KMS-11 (cell line): ENCODE measurements around the gene SNTN.

Source experiments
- H2AFZ ChIP-seq: fragments of 200-600 bp; sonication (generic); 2 replicates; pipeline ENCODE4 v1.6.1; 2016; ENCODE audit warnings: antibody characterized with exemption, mixed run types, low read depth
- H3K27ac ChIP-seq: fragments of 200-600 bp; sonication (generic); 2 replicates; pipeline ENCODE4 v1.6.1; 2016; ENCODE audit warnings: mild to moderate bottlenecking, mixed run types
- H3K27me3 ChIP-seq: fragments of 200-600 bp; sonication (generic); 2 replicates; pipeline ENCODE4 v1.6.1; 2017; ENCODE audit warnings: mild to moderate bottlenecking, low read depth, mixed run types, moderate library complexity; ENCODE audit not compliant: insufficient read depth
- H3K36me3 ChIP-seq: fragments of 200-600 bp; sonication (generic); 2 replicates; pipeline ENCODE4 v1.6.1; 2017; ENCODE audit warnings: mild to moderate bottlenecking, mixed run types; ENCODE audit not compliant: insufficient read depth
- H3K4me1 ChIP-seq: fragments of 200-600 bp; sonication (generic); 2 replicates; pipeline ENCODE4 v1.6.1; 2016; ENCODE audit warnings: mild to moderate bottlenecking, low read depth, mixed run types; ENCODE audit not compliant: poor library complexity, severe bottlenecking
- H3K4me2 ChIP-seq: fragments of 200-600 bp; sonication (generic); 2 replicates; pipeline ENCODE4 v1.7.0; 2016; ENCODE audit warnings: mild to moderate bottlenecking, mixed run types
- H3K4me3 ChIP-seq: fragments of 200-600 bp; sonication (generic); IDR thresholded peaks from 2 replicates; pipeline ENCODE4 v1.6.1; 2017; ENCODE audit warnings: low read depth, low read length, mixed read lengths; ENCODE audit not compliant: insufficient read depth
- H3K79me2 ChIP-seq: fragments of 200-600 bp; sonication (generic); 2 replicates; pipeline ENCODE4 v1.6.1; 2016; ENCODE audit warnings: low read depth, mixed run types; ENCODE audit not compliant: insufficient read depth
- H3K9ac ChIP-seq: fragments of 200-600 bp; sonication (generic); 2 replicates; pipeline ENCODE4 v1.6.1; 2016; ENCODE audit warnings: mild to moderate bottlenecking, mixed run types
- H4K20me1 ChIP-seq: fragments of 200-600 bp; sonication (generic); 2 replicates; pipeline ENCODE4 v1.6.1; 2016; ENCODE audit warnings: mild to moderate bottlenecking, mixed run types; ENCODE audit not compliant: insufficient read depth
- TF ChIP-seq, protein P1 (sequence below): fragments of 200-600 bp; sonication (generic); conservative IDR thresholded peaks from 2 replicates; pipeline ENCODE4 v1.6.1; 2017; ENCODE audit warnings: low read depth, mild to moderate bottlenecking, antibody characterized with exemption, low read length, moderate library complexity, mixed read lengths

Gene SNTN

DNA sequence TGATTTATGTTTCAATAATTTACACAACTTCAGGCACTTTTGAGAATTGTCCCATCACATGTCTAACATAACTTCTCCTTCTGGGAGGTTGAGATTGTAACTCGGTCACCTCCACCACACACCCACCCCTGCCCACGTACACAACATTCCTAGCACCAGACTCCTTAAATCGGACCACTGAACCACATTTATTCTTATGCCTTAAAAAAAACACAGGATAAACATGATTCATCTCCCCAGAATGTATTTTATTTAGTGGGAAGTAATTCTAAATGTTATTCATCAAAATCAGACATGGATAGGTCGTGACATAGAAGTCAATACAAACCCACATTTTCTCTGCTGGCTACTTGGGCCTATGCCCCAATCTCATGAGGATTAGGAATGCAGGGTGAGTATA is 3.0 kb downstream of the SNTN start:
- TF ChIP-seq, protein P1, sequence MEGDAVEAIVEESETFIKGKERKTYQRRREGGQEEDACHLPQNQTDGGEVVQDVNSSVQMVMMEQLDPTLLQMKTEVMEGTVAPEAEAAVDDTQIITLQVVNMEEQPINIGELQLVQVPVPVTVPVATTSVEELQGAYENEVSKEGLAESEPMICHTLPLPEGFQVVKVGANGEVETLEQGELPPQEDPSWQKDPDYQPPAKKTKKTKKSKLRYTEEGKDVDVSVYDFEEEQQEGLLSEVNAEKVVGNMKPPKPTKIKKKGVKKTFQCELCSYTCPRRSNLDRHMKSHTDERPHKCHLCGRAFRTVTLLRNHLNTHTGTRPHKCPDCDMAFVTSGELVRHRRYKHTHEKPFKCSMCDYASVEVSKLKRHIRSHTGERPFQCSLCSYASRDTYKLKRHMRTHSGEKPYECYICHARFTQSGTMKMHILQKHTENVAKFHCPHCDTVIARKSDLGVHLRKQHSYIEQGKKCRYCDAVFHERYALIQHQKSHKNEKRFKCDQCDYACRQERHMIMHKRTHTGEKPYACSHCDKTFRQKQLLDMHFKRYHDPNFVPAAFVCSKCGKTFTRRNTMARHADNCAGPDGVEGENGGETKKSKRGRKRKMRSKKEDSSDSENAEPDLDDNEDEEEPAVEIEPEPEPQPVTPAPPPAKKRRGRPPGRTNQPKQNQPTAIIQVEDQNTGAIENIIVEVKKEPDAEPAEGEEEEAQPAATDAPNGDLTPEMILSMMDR = no peak
- Histone ChIP-seq H4K20me1 (no peaks in the 10 kb centered on the region), H2AFZ (no peak overlapping the region), H3K9ac (no peak overlapping the region), H3K27ac (no peak overlapping the region), H3K4me1 (no peaks in the 10 kb centered on the region), H3K27me3 (no peaks in the 10 kb centered on the region), H3K4me2 (no peak overlapping the region), H3K79me2 (no peaks in the 10 kb centered on the region), H3K36me3 (no peaks in the 10 kb centered on the region), H3K4me3 (no peak overlapping the region)

DNA sequence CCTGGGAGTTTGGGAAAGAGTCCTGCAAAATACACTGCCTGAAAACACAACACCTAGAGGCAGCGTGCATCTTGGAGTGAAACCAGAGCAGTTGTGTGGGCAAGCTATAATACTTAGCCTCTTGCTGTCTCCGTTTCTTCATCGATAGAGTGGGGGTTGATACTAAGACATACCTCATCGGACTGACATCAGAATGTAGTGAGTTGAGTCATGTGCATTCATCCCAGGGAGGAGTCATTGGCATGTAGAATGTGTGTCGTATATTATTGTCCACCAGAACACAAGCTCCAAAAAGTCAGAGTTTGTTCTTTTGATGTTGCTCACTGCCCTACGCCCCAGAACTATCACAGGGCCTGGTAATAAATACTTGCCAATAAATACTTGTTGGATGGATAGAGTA is 4.3 kb downstream of the SNTN start:
- Histone ChIP-seq H3K4me3 (no peak overlapping the region), H3K36me3 (no peaks in the 10 kb centered on the region), H3K79me2 (no peaks in the 10 kb centered on the region), H3K4me2 (no peak overlapping the region), H3K4me1 (no peaks in the 10 kb centered on the region), H3K9ac (no peak overlapping the region), H4K20me1 (no peaks in the 10 kb centered on the region), H3K27ac (no peak overlapping the region), H2AFZ (no peak overlapping the region), H3K27me3 (no peaks in the 10 kb centered on the region)
- TF ChIP-seq, protein P1 = no peak

DNA sequence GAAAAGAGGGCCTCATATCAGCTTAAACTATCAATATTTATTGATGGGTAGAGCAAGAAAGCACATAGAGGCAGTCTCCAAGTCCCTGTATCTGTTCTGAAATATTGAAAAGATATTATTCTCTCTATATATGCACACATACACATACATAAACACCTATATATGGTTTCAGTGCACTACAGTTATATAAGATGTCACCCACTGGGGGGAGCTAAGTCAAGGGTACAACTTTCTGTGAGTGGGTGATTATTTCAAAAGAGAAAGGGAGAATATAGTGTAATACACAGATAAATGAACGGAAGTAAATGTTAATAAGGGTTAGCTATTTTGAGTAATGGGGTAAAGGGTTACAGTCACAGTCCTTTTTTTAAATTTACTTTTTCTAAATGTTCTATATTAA is 8.8 kb downstream of the SNTN start:
- Histone ChIP-seq H3K27ac (no peak overlapping the region), H3K9ac (no peak overlapping the region), H2AFZ (no peak overlapping the region), H3K4me3 (no peak overlapping the region), H3K4me1 (no peaks in the 10 kb centered on the region), H4K20me1 (no peaks in the 10 kb centered on the region), H3K4me2 (no peak overlapping the region), H3K36me3 (no peaks in the 10 kb centered on the region), H3K27me3 (no peaks in the 10 kb centered on the region), H3K79me2 (no peaks in the 10 kb centered on the region)
- TF ChIP-seq, protein P1 = no peak

DNA sequence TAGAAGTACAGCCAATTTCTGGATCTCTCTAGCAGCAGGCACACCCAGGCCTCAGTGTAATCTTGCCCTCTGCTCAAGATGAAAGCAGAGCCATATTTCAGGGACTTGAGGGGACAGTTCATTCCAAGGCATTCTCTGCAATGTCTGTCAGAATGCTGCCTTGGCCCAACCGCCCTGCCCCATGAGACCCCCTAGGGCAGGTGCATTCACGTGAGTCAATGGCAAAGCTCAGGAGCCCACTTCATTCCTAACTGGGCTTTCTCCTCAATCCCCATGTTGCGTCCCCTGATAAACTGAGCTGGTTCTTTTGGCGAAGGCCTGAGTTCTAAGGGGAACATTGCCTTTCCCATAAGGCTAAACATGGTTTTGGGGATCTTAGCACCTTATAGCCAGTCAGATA is 9.5 kb downstream of the SNTN start:
- TF ChIP-seq, protein P1 = no peak
- no peak overlapping the region for H2AFZ ChIP-seq
- no peak overlapping the region for H3K27ac ChIP-seq

More for the DNA sequence above, 9.5 kb downstream of the SNTN start:
- Histone ChIP-seq H3K9ac (no peak overlapping the region), H3K4me1 (no peaks in the 10 kb centered on the region), H3K27me3 (no peaks in the 10 kb centered on the region), H3K36me3 (no peaks in the 10 kb centered on the region), H3K79me2 (no peaks in the 10 kb centered on the region), H4K20me1 (no peaks in the 10 kb centered on the region), H3K4me3 (no peak overlapping the region), H3K4me2 (no peak overlapping the region)
